K562 (cell line): Measurements from ENCODE around the gene FAAH. TPM values are rescaled to one million over a fixed set of nuclear protein-coding genes. Genes with fewer than 3 reads are reported as not detected.

Experiments used
- BMI1 ChIP-seq: fragments of 150-350 bp; IDR thresholded peaks from 2 replicates; pipeline ENCODE4 v1.6.1; 2014; ENCODE audit warnings: low read length
- CBX8 ChIP-seq: fragments of 200-600 bp; sonication (generic); IDR thresholded peaks from 2 replicates; pipeline ENCODE4 v1.6.1; 2012; ENCODE audit warnings: borderline replicate concordance, mixed run types, low read depth, mild to moderate bottlenecking, moderate library complexity, mixed read lengths, low read length, control low read depth, inconsistent platforms; ENCODE audit not compliant: poor library complexity, severe bottlenecking; ENCODE audit errors: extremely low read depth
- GABPA ChIP-seq: fragments of 200-800 bp; sonication (Bioruptor generic); conservative IDR thresholded peaks from 2 replicates; pipeline ENCODE4 v1.6.1; 2016; ENCODE audit warnings: low read depth, missing genetic modification characterization, missing compliant biosample characterization
- HMBOX1 ChIP-seq: sonication (generic); IDR thresholded peaks from 2 replicates; pipeline ENCODE4 v1.6.1; 2016
- HNRNPUL1 ChIP-seq: fragments of 200-400 bp; formaldehyde crosslinking; IDR thresholded peaks from 2 replicates; pipeline ENCODE4 v1.6.1; 2017; ENCODE audit warnings: low read length
- HSF4 ChIP-seq: fragments of 250-450 bp; sonication (Bioruptor Pico); IDR thresholded peaks from 2 replicates; pipeline ENCODE4 v2.1.2; 2022; ENCODE audit warnings: mild to moderate bottlenecking, moderate library complexity, borderline replicate concordance
- JUND ChIP-seq, 2 experiments: IDR thresholded peaks; 2 replicates in 1 of 2; 3 replicates in 1 of 2; pipeline ENCODE4 v1.6.1; 2011; ENCODE audit warnings: borderline replicate concordance in 2 of 2, low read depth in 2 of 2, low read length in 2 of 2, improper control_type of control experiment in 1 of 2, missing biosample characterization in 1 of 2, missing genetic modification characterization in 1 of 2, missing genetic modification reagents in 1 of 2
- POU5F1 ChIP-seq: fragments of 150-350 bp; IDR thresholded peaks from 2 replicates; pipeline ENCODE4 v1.6.1; 2014; ENCODE audit warnings: borderline replicate concordance, low read length, low read depth, mild to moderate bottlenecking; ENCODE audit not compliant: partially characterized antibody
- SMARCB1 ChIP-seq: IDR thresholded peaks from 2 replicates; pipeline ENCODE4 v1.6.1; 2011; ENCODE audit warnings: improper control_type of control experiment, low read depth; ENCODE audit not compliant: insufficient read length
- TCF15 ChIP-seq: fragments of 250-450 bp; sonication (Bioruptor Pico); IDR thresholded peaks from 2 replicates; pipeline ENCODE4 v1.8.0; 2022; ENCODE audit warnings: moderate library complexity, mild to moderate bottlenecking, inconsistent platforms
- XRCC3 ChIP-seq: fragments of 450-650 bp; IDR thresholded peaks from 2 replicates; pipeline ENCODE4 v1.6.1; 2017; ENCODE audit warnings: mild to moderate bottlenecking, moderate library complexity
- ZNF253 ChIP-seq: fragments of 250-450 bp; sonication (Bioruptor Pico); conservative IDR thresholded peaks from 2 replicates; pipeline ENCODE4 v1.6.1; 2021; ENCODE audit warnings: mild to moderate bottlenecking
- ZNF274 ChIP-seq: IDR thresholded peaks from 2 replicates; pipeline ENCODE4 v1.6.1; 2011; ENCODE audit warnings: low read depth, mild to moderate bottlenecking, low read length, moderate library complexity, borderline replicate concordance
- ZNF3 ChIP-seq: fragments of 250-450 bp; sonication (Bioruptor Pico); IDR thresholded peaks from 2 replicates; pipeline ENCODE4 v1.5.0; 2021; ENCODE audit warnings: mild to moderate bottlenecking, moderate library complexity
- ZNF318 ChIP-seq, 2 experiments: fragments of 450-650 bp; IDR thresholded peaks; 2 replicates each; pipeline ENCODE4 v1.6.1; 2016; ENCODE audit warnings: mild to moderate bottlenecking in 2 of 2, borderline replicate concordance in 1 of 2, low read depth in 1 of 2, moderate library complexity in 1 of 2
- ZNF644 ChIP-seq: fragments of 200-800 bp; sonication (Bioruptor generic); IDR thresholded peaks from 2 replicates; pipeline ENCODE4 v1.6.1; 2016; ENCODE audit warnings: low read depth, missing genetic modification characterization, missing compliant biosample characterization
- polyA plus RNA-seq, 8 experiments: library from polyadenylated mRNA; depleted of rRNA in 4 of 8; stranded (reverse) in 5 of 8; unstranded in 3 of 8; fragments of >200 nt; fragmentation: Nextera tagmentation in 2 of 8; fragmentation: Illumina TruSeq in 1 of 8; extraction: Ambion mirVana in 2 of 8; extraction: Trizol in 1 of 8; gene quantifications; 2 replicates each; pipeline versions ENCODE4 v1.2.1 to v1.2.3, GENCODE V29; 2011 to 2014; ENCODE audit warnings: inconsistent platforms in 1 of 8, missing spikeins in 1 of 8
- total RNA-seq, 7 experiments: library from RNA; depleted of rRNA in 6 of 7; stranded (reverse); fragments of >200 nt in 6 of 7; fragmentation: Illumina TruSeq in 2 of 7; extraction: Trizol in 2 of 7; gene quantifications; 2 replicates each; pipeline versions ENCODE4 v1.2.1 to v1.2.3, GENCODE V29; 2011 to 2021; ENCODE audit warnings: low replicate concordance in 1 of 7
- TF ChIP-seq, protein P1 (sequence below), 2 experiments: fragments of 250-450 bp in 1 of 2; fragments of 450-650 bp in 1 of 2; sonication (Bioruptor Pico) in 1 of 2; IDR thresholded peaks; 2 replicates each; pipeline versions ENCODE4 v1.6.1 to v1.8.0; 2016 to 2021; ENCODE audit warnings: mild to moderate bottlenecking in 2 of 2, moderate library complexity in 2 of 2, missing compliant biosample characterization in 1 of 2, missing genetic modification characterization in 1 of 2

Gene FAAH
- total and polyA plus RNA-seq, 9 of the 15 experiments (the other 6 are each of a cell fraction or from before 2014, with no cell fraction given), result 0.06 to 1.1 (median 0.32) TPM

GRCh38 chr1:46370214-46370633 is 23.9 kb upstream of the FAAH start (continued):
- TF ChIP-seq JUND (IDR thresholded peaks at IDR 0.05; ENCODE audit: borderline replicate concordance, low read depth, low read length) (0 out of 2 replicates have a peak, but pooled peaks have one; percentile 14), JUND (tag; IDR thresholded peaks at IDR 0.05; ENCODE audit: borderline replicate concordance, low read depth, low read length) (no peak), POU5F1 (no peak), GABPA (0 out of 2 replicates have a peak, but pooled peaks have one; percentile 20), BMI1 (no peak), SMARCB1 (no peak), HSF4 (no peak), ZNF274 (no peak), ZNF253 (CRISPR knock-in tag) (no peak), HMBOX1 (peak; percentile 87), ZNF644 (tag) (no peak), XRCC3 (no peak), TCF15 (CRISPR knock-in tag) (no peak), HNRNPUL1 (no peak), CBX8 (no peak), ZNF318 (IDR thresholded peaks at IDR 0.05; ENCODE audit: borderline replicate concordance in 1 of 2, low read depth in 1 of 2) (no peak), ZNF3 (no peak)
- TF ChIP-seq, protein P1, sequence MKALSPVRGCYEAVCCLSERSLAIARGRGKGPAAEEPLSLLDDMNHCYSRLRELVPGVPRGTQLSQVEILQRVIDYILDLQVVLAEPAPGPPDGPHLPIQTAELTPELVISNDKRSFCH (CRISPR knock-in tag; IDR thresholded peaks at IDR 0.05), result no peak
- TF ChIP-seq, protein P1 (tag; IDR thresholded peaks at IDR 0.05), result 0 out of 2 replicates have a peak, but pooled peaks have one; percentile 50
